Thyroid gland (tissue), 4 donors: ENCODE results near the gene DOCK6. TPM values are rescaled to one million over a fixed set of nuclear protein-coding genes. Genes with fewer than 3 reads are reported as not detected.
A peak's percentile ranks its signal among the peaks of the same experiment; 100 is the strongest.

Experiments used
- DNase-seq, 2 donors: peaks; one replicate each; pipeline ENCODE4 v3.0.0-alpha.2; 2019
- H3K27ac ChIP-seq, 3 donors: fragments of 200-600 bp; sonication (generic); 1 replicate in 2 of 3; 2 replicates in 1 of 3; pipeline ENCODE4 v1.5.1; 2016 to 2019; ENCODE audit warnings: mild to moderate bottlenecking in 1 of 3, moderate library complexity in 1 of 3
- H3K27me3 ChIP-seq: fragments of 200-600 bp; sonication (generic); one replicate; pipeline ENCODE4 v1.5.1; 2019
- H3K36me3 ChIP-seq, 2 donors: fragments of 200-600 bp; sonication (generic); one replicate each; pipeline ENCODE4 v1.5.1; 2016 to 2019
- H3K4me1 ChIP-seq, 2 donors: fragments of 200-600 bp; sonication (generic); one replicate each; pipeline ENCODE4 v1.5.1; 2017 to 2019
- H3K4me3 ChIP-seq, 3 donors: fragments of 200-600 bp; sonication (generic); replicated peaks in 1 of 3; 1 replicate in 2 of 3; 2 replicates in 1 of 3; pipeline ENCODE4 v1.5.1; 2016; ENCODE audit warnings: mild to moderate bottlenecking in 1 of 3
- H3K9me3 ChIP-seq: fragments of 200-600 bp; sonication (generic); one replicate; pipeline ENCODE4 v1.5.1; 2017
- POLR2A ChIP-seq, 2 donors: fragments of 450-650 bp; IDR thresholded peaks; one replicate each; pipeline ENCODE4 v1.6.1; 2017; ENCODE audit warnings: antibody characterized with exemption in 2 of 2, mild to moderate bottlenecking in 2 of 2, moderate library complexity in 1 of 2
- WGBS, 2 donors: methylation state at CpG; one replicate each; pipeline ENCODE4 v1.1.5; 2017; 5-methylcytosine and 5-hydroxymethylcytosine counted together
- intact Hi-C: fragments of 100-400 bp; cut with DNase I; formaldehyde crosslinking; loops from one replicate; pipeline ENCODE4 v1.15.1; 2023
- total RNA-seq, 4 donors: library from RNA; depleted of rRNA; stranded (reverse); fragments of >200 nt; gene quantifications; one replicate each; pipeline ENCODE4 v1.2.3, GENCODE V29; 2016
- TF ChIP-seq, protein P1 (sequence below), 6 experiments: fragments of 200-600 bp in 3 of 6; fragments of 450-650 bp in 3 of 6; sonication (generic) in 3 of 6; IDR thresholded peaks; one replicate each; pipeline ENCODE4 v1.5.1; 2016 to 2019; ENCODE audit warnings: antibody characterized with exemption in 6 of 6, mild to moderate bottlenecking in 2 of 6, inconsistent platforms in 1 of 6, moderate library complexity in 1 of 6

DOCK6 gene
- total RNA-seq, 4 donors from 2014 or later = 41.4 to 156 (median 58.1) TPM

DNA sequence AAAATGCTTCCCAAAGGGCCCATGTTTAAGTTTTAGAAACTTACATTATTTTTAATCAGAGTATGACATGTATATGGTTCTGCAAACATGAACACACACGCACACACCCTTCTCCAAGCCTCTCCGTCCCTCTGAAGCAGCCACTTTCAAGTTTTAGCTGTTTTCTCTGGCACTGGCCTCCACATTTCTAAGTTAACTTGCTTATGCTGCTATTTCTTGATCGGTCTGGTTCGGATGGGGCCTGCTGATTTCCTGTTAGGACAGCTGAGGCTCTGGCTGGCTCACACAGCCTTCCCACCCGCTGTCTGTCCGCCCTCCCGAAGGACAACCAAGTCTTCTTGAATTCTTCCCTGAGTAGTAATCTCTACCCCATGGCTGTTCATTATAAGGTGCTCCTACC is 111.1 kb downstream of the DOCK6 start:
- peaks cover 7 to 11% of the 10 kb centered on the region in 2 donors for H3K4me1 ChIP-seq
- H3K27ac ChIP-seq = peak overlapping the region in 1 of 3 donors; percentile 55
- no peak for DNase-seq
- 68 to 72% methylated on average over 7 of the region's 7 CpGs for WGBS, 2 donors
- no peaks in the 10 kb centered on the region for H3K9me3 ChIP-seq
- no peak overlapping the region for H3K4me3 ChIP-seq
- intact Hi-C loops = no loop called here
- no peaks in the 10 kb centered on the region for H3K36me3 ChIP-seq
- H3K27me3 ChIP-seq = no peaks in the 10 kb centered on the region
- no peak for TF ChIP-seq POLR2A (IDR thresholded peaks at IDR 0.05)
- TF ChIP-seq, protein P1, sequence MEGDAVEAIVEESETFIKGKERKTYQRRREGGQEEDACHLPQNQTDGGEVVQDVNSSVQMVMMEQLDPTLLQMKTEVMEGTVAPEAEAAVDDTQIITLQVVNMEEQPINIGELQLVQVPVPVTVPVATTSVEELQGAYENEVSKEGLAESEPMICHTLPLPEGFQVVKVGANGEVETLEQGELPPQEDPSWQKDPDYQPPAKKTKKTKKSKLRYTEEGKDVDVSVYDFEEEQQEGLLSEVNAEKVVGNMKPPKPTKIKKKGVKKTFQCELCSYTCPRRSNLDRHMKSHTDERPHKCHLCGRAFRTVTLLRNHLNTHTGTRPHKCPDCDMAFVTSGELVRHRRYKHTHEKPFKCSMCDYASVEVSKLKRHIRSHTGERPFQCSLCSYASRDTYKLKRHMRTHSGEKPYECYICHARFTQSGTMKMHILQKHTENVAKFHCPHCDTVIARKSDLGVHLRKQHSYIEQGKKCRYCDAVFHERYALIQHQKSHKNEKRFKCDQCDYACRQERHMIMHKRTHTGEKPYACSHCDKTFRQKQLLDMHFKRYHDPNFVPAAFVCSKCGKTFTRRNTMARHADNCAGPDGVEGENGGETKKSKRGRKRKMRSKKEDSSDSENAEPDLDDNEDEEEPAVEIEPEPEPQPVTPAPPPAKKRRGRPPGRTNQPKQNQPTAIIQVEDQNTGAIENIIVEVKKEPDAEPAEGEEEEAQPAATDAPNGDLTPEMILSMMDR (IDR thresholded peaks at IDR 0.05) = no peak

Other genes with a start within 250 kb of the DOCK6 start
- gene LDLR, start 173.1 kb downstream of the DOCK6 start, total RNA-seq = 10 to 100 TPM in 3 of 4 donors, 1 to 10 TPM in 1; 8.7 to 39.1 (median 20.3) TPM
- gene SPC24, start 106.7 kb downstream of the DOCK6 start, total RNA-seq = 1 to 10 TPM in 1 of 4 donors, under 1 TPM in 2, not detected in 1; 0.24 to 1.1 (median 0.78) TPM
- 100 to 1,000 TPM; 177 to 241 (median 222) TPM for gene KANK2, start 65.0 kb downstream of the DOCK6 start, total RNA-seq
- 1 to 10 TPM in 1 of 4 donors, not detected in 3; 3.4 TPM for gene ANGPTL8, start 22.9 kb downstream of the DOCK6 start, total RNA-seq
- under 1 TPM in 1 of 4 donors, not detected in 3; 0.54 TPM for gene TSPAN16, start 33.6 kb upstream of the DOCK6 start, total RNA-seq
- 10 to 100 TPM; 14.8 to 30.3 (median 20.6) TPM for gene RAB3D, start 77.1 kb upstream of the DOCK6 start, total RNA-seq
- gene TMEM205, start 83.7 kb upstream of the DOCK6 start, total RNA-seq = 1,000 to 10,000 TPM in 1 of 4 donors, 100 to 1,000 TPM in 3; 266 to 1,029 (median 650) TPM
- 10 to 100 TPM; 27.0 to 36.9 (median 34.5) TPM for gene CCDC159, start 84.0 kb upstream of the DOCK6 start, total RNA-seq
- gene PLPPR2, start 92.9 kb upstream of the DOCK6 start, total RNA-seq = 10 to 100 TPM in 1 of 4 donors, 1 to 10 TPM in 3; 6.0 to 18.4 (median 8.9) TPM
- gene SWSAP1, start 112.1 kb upstream of the DOCK6 start, total RNA-seq = 1 to 10 TPM; 2.3 to 4.3 (median 3.4) TPM
- gene EPOR, start 121.8 kb upstream of the DOCK6 start, total RNA-seq = 10 to 100 TPM; 16.8 to 48.0 (median 31.3) TPM
- gene RGL3, start 156.8 kb upstream of the DOCK6 start, total RNA-seq = 100 to 1,000 TPM in 2 of 4 donors, 10 to 100 TPM in 2; 63.4 to 136 (median 101) TPM
- gene ODAD3, start 172.6 kb upstream of the DOCK6 start, total RNA-seq = 1 to 10 TPM in 3 of 4 donors, under 1 TPM in 1; 0.96 to 6.8 (median 3.8) TPM
- 100 to 1,000 TPM; 142 to 198 (median 178) TPM for gene PRKCSH, start 173.1 kb upstream of the DOCK6 start, total RNA-seq
- not detected for gene ELAVL3, start 218.5 kb upstream of the DOCK6 start, total RNA-seq
- gene ZNF653, start 243.3 kb upstream of the DOCK6 start, total RNA-seq = 10 to 100 TPM; 13.6 to 41.7 (median 14.2) TPM